Measurements from ENCODE around the gene FAM169A. TPM values are rescaled to one million over a fixed set of nuclear protein-coding genes. Genes with fewer than 3 reads are reported as not detected.

The FAM169A gene
- total RNA-seq, 3 donors from 2014 or later = 2.7 to 4.1 (median 2.9) TPM

- ATAC-seq (peak; percentile 52), DNase-seq (peak in 1 of 3 donors; percentile 56)
- peak overlapping the region; percentile 81 for H3K4me3 ChIP-seq
- TF ChIP-seq CTCF (IDR thresholded peaks at IDR 0.05) = no peak
- no peaks in the 10 kb centered on the region for H3K36me3 ChIP-seq (ENCODE audit: low read depth)
- intact Hi-C loops (cut with DNase I, micrococcal nuclease) = loop anchor here in 1 of 2 donors (5.0 kb wide), 1 partner anchor 135 kb away; no protein-coding TSS in a partner anchor
- peaks cover 25% of the 10 kb centered on the region for H3K4me1 ChIP-seq (ENCODE audit: low read depth)
- H3K9me3 ChIP-seq = no peaks in the 10 kb centered on the region
Observed at GRCh38 chr5:74767579-74767913, 98.6 kb downstream of the FAM169A start.

- H3K4me3 ChIP-seq = peak within 1 kb of the TSS; percentile 81
- no peaks in the 10 kb centered on the region for H3K36me3 ChIP-seq (ENCODE audit: low read depth)
- ATAC-seq (peak; percentile 98), DNase-seq (peak; percentile 94 to 98 (median 96))
- no peak for TF ChIP-seq CTCF (IDR thresholded peaks at IDR 0.05)
- no peaks in the 10 kb centered on the region for H3K9me3 ChIP-seq
- intact Hi-C loops (cut with DNase I, micrococcal nuclease) = loop anchor here in 1 of 2 donors (5.0 kb wide), 1 partner anchor 135 kb away; no protein-coding TSS in a partner anchor
- peaks cover 25% of the 10 kb centered on the region for H3K4me1 ChIP-seq (ENCODE audit: low read depth)
Observed at GRCh38 chr5:74766849-74767578, 99.2 kb downstream of the FAM169A start, which contains the start of the genes GFM2 and NSA2. Gene GFM2 (minus strand): TSS chr5:74767117. CDS start chr5:74763742, 3,375 bp downstream. Gene NSA2 (plus strand): TSS chr5:74767249. CDS start chr5:74767361, 112 bp downstream.

- Histone ChIP-seq H3K9me3 (no peaks in the 10 kb centered on the region), H3K4me1 (ENCODE audit: low read depth) (peaks cover 25% of the 10 kb centered on the region), H3K4me3 (peak overlapping the region; percentile 81), H3K36me3 (ENCODE audit: low read depth) (no peaks in the 10 kb centered on the region)
- intact Hi-C loops (cut with DNase I, micrococcal nuclease) = loop anchor here in 1 of 2 donors (5.0 kb wide), 1 partner anchor 136 kb away; no protein-coding TSS in a partner anchor
- DNase-seq (peak in 1 of 3 donors; percentile 12), ATAC-seq (peak; percentile 59)
- TF ChIP-seq CTCF (IDR thresholded peaks at IDR 0.05) = no peak
Observed at GRCh38 chr5:74766418-74766848, 99.8 kb downstream of the FAM169A start.

GRCh38 chr5:74765929-74766328, 100.3 kb downstream of the FAM169A start:
- H3K9me3 ChIP-seq = no peaks in the 10 kb centered on the region
- no peak for TF ChIP-seq CTCF (IDR thresholded peaks at IDR 0.05)
- H3K4me1 ChIP-seq (ENCODE audit: low read depth) = peaks cover 25% of the 10 kb centered on the region
- no peaks in the 10 kb centered on the region for H3K36me3 ChIP-seq (ENCODE audit: low read depth)
- ATAC-seq (no peak), DNase-seq (peak in 1 of 3 donors; percentile 29)
- intact Hi-C loops (cut with DNase I, micrococcal nuclease) = loop anchor here in 1 of 2 donors (5.0 kb wide), 1 partner anchor 136 kb away; no protein-coding TSS in a partner anchor
- H3K4me3 ChIP-seq = peak overlapping the region; percentile 81

DNA sequence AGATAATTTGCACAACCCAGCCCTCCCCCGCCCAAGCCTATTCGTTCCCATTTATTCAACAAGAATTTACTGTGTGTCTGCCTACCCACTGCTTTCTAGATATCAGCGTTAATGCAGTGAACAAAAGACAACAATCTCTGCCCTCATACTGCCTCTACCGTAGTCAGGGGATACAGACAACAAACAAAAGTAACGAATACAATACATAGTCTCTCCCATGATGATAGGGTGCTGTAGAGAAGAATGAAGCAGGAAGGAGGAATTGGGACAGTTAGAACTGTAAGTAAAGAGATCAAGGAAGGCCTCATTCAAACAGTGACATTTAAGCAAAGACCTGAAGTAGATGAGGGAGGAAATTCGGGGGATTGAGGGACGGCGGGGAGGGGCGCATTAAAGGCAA, 101.0 kb downstream of the FAM169A start:
- Histone ChIP-seq H3K4me3 (no peak overlapping the region), H3K36me3 (ENCODE audit: low read depth) (no peaks in the 10 kb centered on the region), H3K4me1 (ENCODE audit: low read depth) (peaks cover 25% of the 10 kb centered on the region), H3K9me3 (no peaks in the 10 kb centered on the region)
- no peak for TF ChIP-seq CTCF (IDR thresholded peaks at IDR 0.05)
- intact Hi-C loops (cut with DNase I, micrococcal nuclease) = loop anchor here in 1 of 2 donors (5.0 kb wide), 1 partner anchor 137 kb away; no protein-coding TSS in a partner anchor
- DNase-seq = peak in 1 of 3 donors; percentile 10
- peak; percentile 41 for ATAC-seq
